Caco-2 (cell line): Measurements from ENCODE around the gene SESN2. TPM values are rescaled to one million over a fixed set of nuclear protein-coding genes. Genes with fewer than 3 reads are reported as not detected.

Source experiments
- BruUV-seq: library from RNA; stranded (reverse); fragments of 400-500 nt; replicated peaks from 2 replicates; lab custom pipeline; 2021; lab: Mats Ljungman, UMichigan
- CTCF ChIA-PET: fragments of 300-600 bp; sonication (Branson Sonifier 250); formaldehyde crosslinking; loops from one replicate; lab custom pipeline; 2022; ENCODE audit warnings: antibody characterized with exemption; lab: Charles Lee
- POLR2A ChIA-PET: fragments of 300-600 bp; sonication (Branson Sonifier 250); formaldehyde crosslinking; loops from one replicate; lab custom pipeline; 2022; ENCODE audit warnings: antibody characterized with exemption; lab: Charles Lee
- DNase-seq, 2 experiments: peaks; one replicate each; pipeline versions ENCODE4 v3.0.0 to v3.0.0-alpha.2; 2020 to 2022
- H3K27me3 ChIP-seq: replicated peaks from 2 replicates; pipeline ENCODE4 v1.6.0; 2011; ENCODE audit warnings: low read length; ENCODE audit not compliant: control insufficient read depth, insufficient read depth
- H3K36me3 ChIP-seq: 2 replicates; pipeline ENCODE4 v1.5.1; 2011; ENCODE audit warnings: low read length; ENCODE audit not compliant: control insufficient read depth, insufficient read depth
- H3K4me1 ChIP-seq: fragments of 250-450 bp; sonication (Bioruptor Pico); 2 replicates; pipeline ENCODE4 v1.5.1; 2020; ENCODE audit warnings: mild to moderate bottlenecking
- H3K4me3 ChIP-seq: 2 replicates; pipeline ENCODE4 v1.5.1; 2011; ENCODE audit warnings: low read depth, mild to moderate bottlenecking, control low read depth, low read length
- H3K9me3 ChIP-seq: fragments of 250-450 bp; sonication (Bioruptor Pico); 2 replicates; pipeline ENCODE4 v1.5.1; 2020; ENCODE audit warnings: mild to moderate bottlenecking, moderate library complexity
- H3K27ac Mint-ChIP-seq: one replicate; pipeline ENCODE4 v1.8.0; 2022; ENCODE audit warnings: mixed read lengths; ENCODE audit not compliant: unreplicated experiment
- H3K27me3 Mint-ChIP-seq: one replicate; pipeline ENCODE4 v1.8.0; 2022; ENCODE audit warnings: mixed read lengths; ENCODE audit not compliant: insufficient read depth, unreplicated experiment
- H3K36me3 Mint-ChIP-seq: one replicate; pipeline ENCODE4 v1.8.0; 2022; ENCODE audit warnings: mild to moderate bottlenecking, mixed read lengths; ENCODE audit not compliant: insufficient read depth, unreplicated experiment
- H3K4me1 Mint-ChIP-seq: one replicate; pipeline ENCODE4 v1.8.0; 2022; ENCODE audit warnings: low read depth, mixed read lengths; ENCODE audit not compliant: unreplicated experiment
- H3K4me3 Mint-ChIP-seq: one replicate; pipeline ENCODE4 v1.8.0; 2022; ENCODE audit warnings: mild to moderate bottlenecking, moderate library complexity, mixed read lengths; ENCODE audit not compliant: unreplicated experiment
- H3K9me3 Mint-ChIP-seq: one replicate; pipeline ENCODE4 v1.8.0; 2022; ENCODE audit warnings: mixed read lengths; ENCODE audit not compliant: unreplicated experiment
- intact Hi-C: fragments of 100-400 bp; cut with micrococcal nuclease; formaldehyde crosslinking; loops from one replicate; pipeline ENCODE4 v1.10.0; 2022; ENCODE audit not compliant: unreplicated experiment
- total RNA-seq: library from RNA; stranded (reverse); gene quantifications from 2 replicates; pipeline ENCODE4 v1.2.3, GENCODE V29; 2022
- TF ChIP-seq, protein P1 (sequence below), 2 experiments: fragments of 200-600 bp in 1 of 2; IDR thresholded peaks; 1 replicate in 1 of 2; 2 replicates in 1 of 2; pipeline versions ENCODE4 v1.5.1 to v1.8.0; 2011 to 2022; ENCODE audit warnings: antibody characterized with exemption in 1 of 2, control low read depth in 1 of 2, inconsistent platforms in 1 of 2, low read depth in 1 of 2, low read length in 1 of 2, mild to moderate bottlenecking in 1 of 2, moderate library complexity in 1 of 2; ENCODE audit not compliant: insufficient read depth in 1 of 2, severe bottlenecking in 1 of 2, unreplicated experiment in 1 of 2

The SESN2 gene
- total RNA-seq, 1 experiment from 2014 or later = 34.5 TPM

- peaks cover 66% of the 10 kb centered on the region for H3K36me3 Mint-ChIP-seq
- no peaks in the 10 kb centered on the region for H3K9me3 ChIP-seq
- H3K27ac Mint-ChIP-seq = no peak overlapping the region
- no peak for DNase-seq
- no peaks in the 10 kb centered on the region for H3K9me3 Mint-ChIP-seq
- H3K36me3 ChIP-seq = no peaks in the 10 kb centered on the region
- BruUV-seq = no TSS peak
- CTCF ChIA-PET = no interaction called here
- H3K4me3 ChIP-seq = no peak overlapping the region
- intact Hi-C loops = no loop called here
- H3K4me1 Mint-ChIP-seq = no peaks in the 10 kb centered on the region
- TF ChIP-seq, protein P1, sequence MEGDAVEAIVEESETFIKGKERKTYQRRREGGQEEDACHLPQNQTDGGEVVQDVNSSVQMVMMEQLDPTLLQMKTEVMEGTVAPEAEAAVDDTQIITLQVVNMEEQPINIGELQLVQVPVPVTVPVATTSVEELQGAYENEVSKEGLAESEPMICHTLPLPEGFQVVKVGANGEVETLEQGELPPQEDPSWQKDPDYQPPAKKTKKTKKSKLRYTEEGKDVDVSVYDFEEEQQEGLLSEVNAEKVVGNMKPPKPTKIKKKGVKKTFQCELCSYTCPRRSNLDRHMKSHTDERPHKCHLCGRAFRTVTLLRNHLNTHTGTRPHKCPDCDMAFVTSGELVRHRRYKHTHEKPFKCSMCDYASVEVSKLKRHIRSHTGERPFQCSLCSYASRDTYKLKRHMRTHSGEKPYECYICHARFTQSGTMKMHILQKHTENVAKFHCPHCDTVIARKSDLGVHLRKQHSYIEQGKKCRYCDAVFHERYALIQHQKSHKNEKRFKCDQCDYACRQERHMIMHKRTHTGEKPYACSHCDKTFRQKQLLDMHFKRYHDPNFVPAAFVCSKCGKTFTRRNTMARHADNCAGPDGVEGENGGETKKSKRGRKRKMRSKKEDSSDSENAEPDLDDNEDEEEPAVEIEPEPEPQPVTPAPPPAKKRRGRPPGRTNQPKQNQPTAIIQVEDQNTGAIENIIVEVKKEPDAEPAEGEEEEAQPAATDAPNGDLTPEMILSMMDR (IDR thresholded peaks at IDR 0.05; ENCODE audit: insufficient read depth in 1 of 2, low read depth in 1 of 2, low read length in 1 of 2, severe bottlenecking in 1 of 2, unreplicated experiment in 1 of 2) = no peak
- no peaks in the 10 kb centered on the region for H3K27me3 ChIP-seq
- H3K4me3 Mint-ChIP-seq = no peak overlapping the region
- POLR2A ChIA-PET = no interaction called here
- H3K4me1 ChIP-seq = no peaks in the 10 kb centered on the region
- H3K27me3 Mint-ChIP-seq = no peaks in the 10 kb centered on the region
Measured at GRCh38 chr1:28272215-28272852, 13.0 kb downstream of the SESN2 start.

- ChIA-PET CTCF (no interaction called here), POLR2A (no interaction called here)
- no peaks in the 10 kb centered on the region for H3K9me3 ChIP-seq
- TF ChIP-seq, protein P1 (IDR thresholded peaks at IDR 0.05; ENCODE audit: insufficient read depth in 1 of 2, low read depth in 1 of 2, low read length in 1 of 2, severe bottlenecking in 1 of 2, unreplicated experiment in 1 of 2) = no peak
- Mint-ChIP-seq H3K9me3 (no peaks in the 10 kb centered on the region), H3K36me3 (peaks cover 76% of the 10 kb centered on the region), H3K4me3 (no peak overlapping the region), H3K27me3 (no peaks in the 10 kb centered on the region), H3K4me1 (no peaks in the 10 kb centered on the region), H3K27ac (no peak overlapping the region)
- no peaks in the 10 kb centered on the region for H3K27me3 ChIP-seq
- H3K4me1 ChIP-seq = no peaks in the 10 kb centered on the region
- no TSS peak for BruUV-seq
- no peak overlapping the region for H3K4me3 ChIP-seq
- no peaks in the 10 kb centered on the region for H3K36me3 ChIP-seq
- DNase-seq = no peak
- intact Hi-C loops = no loop called here
Measured at GRCh38 chr1:28273216-28273860, 14.0 kb downstream of the SESN2 start.

- POLR2A ChIA-PET = no interaction called here
- Mint-ChIP-seq H3K36me3 (peaks cover 95% of the 10 kb centered on the region), H3K27me3 (no peaks in the 10 kb centered on the region), H3K27ac (no peak overlapping the region), H3K4me1 (no peaks in the 10 kb centered on the region), H3K4me3 (no peak overlapping the region), H3K9me3 (no peaks in the 10 kb centered on the region)
- Histone ChIP-seq H3K9me3 (no peaks in the 10 kb centered on the region), H3K27me3 (no peaks in the 10 kb centered on the region), H3K4me1 (no peaks in the 10 kb centered on the region), H3K4me3 (no peak overlapping the region), H3K36me3 (no peaks in the 10 kb centered on the region)
- CTCF ChIA-PET = no interaction called here
- no TSS peak for BruUV-seq
- TF ChIP-seq, protein P1 (IDR thresholded peaks at IDR 0.05; ENCODE audit: insufficient read depth in 1 of 2, low read depth in 1 of 2, low read length in 1 of 2, severe bottlenecking in 1 of 2, unreplicated experiment in 1 of 2) = no peak
- no peak for DNase-seq
- intact Hi-C loops = no loop called here
Measured at GRCh38 chr1:28278763-28279162, 19.4 kb downstream of the SESN2 start.
